Type B pancreatic cell (in vitro differentiated cells): Measurements from ENCODE around the gene KIF1B. TPM values are rescaled to one million over a fixed set of nuclear protein-coding genes. Genes with fewer than 3 reads are reported as not detected.

Experiments used
- DNase-seq: peaks from one replicate; pipeline ENCODE4 v3.0.0; 2021; ENCODE audit warnings: mixed read lengths; ENCODE audit not compliant: unreplicated experiment; ENCODE audit errors: extremely low spot score
- H3K27ac Mint-ChIP-seq: 2 replicates; pipeline ENCODE4 v1.8.0; 2021; ENCODE audit warnings: mild to moderate bottlenecking, mixed read lengths
- H3K27me3 Mint-ChIP-seq: 2 replicates; pipeline ENCODE4 v1.8.0; 2021; ENCODE audit warnings: mixed read lengths
- H3K36me3 Mint-ChIP-seq: 2 replicates; pipeline ENCODE4 v1.8.0; 2021; ENCODE audit warnings: mixed read lengths
- H3K4me1 Mint-ChIP-seq: one replicate; pipeline ENCODE4 v1.8.0; 2021; ENCODE audit warnings: mixed read lengths; ENCODE audit not compliant: unreplicated experiment
- H3K4me3 Mint-ChIP-seq: 2 replicates; pipeline ENCODE4 v1.8.0; 2021; ENCODE audit warnings: mild to moderate bottlenecking, mixed read lengths
- H3K9me3 Mint-ChIP-seq: 2 replicates; pipeline ENCODE4 v1.8.0; 2021; ENCODE audit warnings: mixed read lengths
- total RNA-seq: library from RNA; stranded (reverse); gene quantifications from 2 replicates; pipeline ENCODE4 v1.2.1, GENCODE V29; 2021; ENCODE audit warnings: low replicate concordance
- TF ChIP-seq, protein P1 (sequence below): fragments of 200-600 bp; sonication (generic); conservative IDR thresholded peaks from 2 replicates; pipeline ENCODE4 v1.5.0; 2021; ENCODE audit warnings: antibody characterized with exemption, mild to moderate bottlenecking

Gene KIF1B
- total RNA-seq, 1 donor from 2014 or later: 64.3 TPM

DNA sequence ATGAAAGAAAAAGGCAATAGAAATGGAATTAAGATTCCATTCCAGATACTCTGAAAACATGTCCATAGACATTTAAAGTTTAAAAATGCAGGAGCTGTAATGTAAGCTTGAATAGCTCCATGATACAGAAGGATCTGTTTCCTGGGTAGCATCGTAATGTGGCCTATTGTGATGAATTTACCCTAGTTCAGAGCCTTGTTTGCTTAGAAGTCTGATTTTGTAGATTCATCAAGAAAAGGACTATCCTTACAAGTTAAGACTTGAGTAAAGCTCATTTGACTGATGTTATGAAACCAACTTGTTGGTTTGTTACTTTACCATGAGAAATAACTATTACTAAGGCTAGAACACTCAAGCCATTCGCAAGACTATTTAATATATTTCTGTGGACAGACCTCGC is 55.5 kb downstream of the KIF1B start:
- Mint-ChIP-seq H3K27me3 (no peaks in the 10 kb centered on the region), H3K27ac (no peak overlapping the region), H3K36me3 (peaks cover 32% of the 10 kb centered on the region), H3K4me3 (no peak overlapping the region), H3K4me1 (no peaks in the 10 kb centered on the region), H3K9me3 (no peaks in the 10 kb centered on the region)
- TF ChIP-seq, protein P1, sequence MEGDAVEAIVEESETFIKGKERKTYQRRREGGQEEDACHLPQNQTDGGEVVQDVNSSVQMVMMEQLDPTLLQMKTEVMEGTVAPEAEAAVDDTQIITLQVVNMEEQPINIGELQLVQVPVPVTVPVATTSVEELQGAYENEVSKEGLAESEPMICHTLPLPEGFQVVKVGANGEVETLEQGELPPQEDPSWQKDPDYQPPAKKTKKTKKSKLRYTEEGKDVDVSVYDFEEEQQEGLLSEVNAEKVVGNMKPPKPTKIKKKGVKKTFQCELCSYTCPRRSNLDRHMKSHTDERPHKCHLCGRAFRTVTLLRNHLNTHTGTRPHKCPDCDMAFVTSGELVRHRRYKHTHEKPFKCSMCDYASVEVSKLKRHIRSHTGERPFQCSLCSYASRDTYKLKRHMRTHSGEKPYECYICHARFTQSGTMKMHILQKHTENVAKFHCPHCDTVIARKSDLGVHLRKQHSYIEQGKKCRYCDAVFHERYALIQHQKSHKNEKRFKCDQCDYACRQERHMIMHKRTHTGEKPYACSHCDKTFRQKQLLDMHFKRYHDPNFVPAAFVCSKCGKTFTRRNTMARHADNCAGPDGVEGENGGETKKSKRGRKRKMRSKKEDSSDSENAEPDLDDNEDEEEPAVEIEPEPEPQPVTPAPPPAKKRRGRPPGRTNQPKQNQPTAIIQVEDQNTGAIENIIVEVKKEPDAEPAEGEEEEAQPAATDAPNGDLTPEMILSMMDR: no peak
- no peak for DNase-seq

DNA sequence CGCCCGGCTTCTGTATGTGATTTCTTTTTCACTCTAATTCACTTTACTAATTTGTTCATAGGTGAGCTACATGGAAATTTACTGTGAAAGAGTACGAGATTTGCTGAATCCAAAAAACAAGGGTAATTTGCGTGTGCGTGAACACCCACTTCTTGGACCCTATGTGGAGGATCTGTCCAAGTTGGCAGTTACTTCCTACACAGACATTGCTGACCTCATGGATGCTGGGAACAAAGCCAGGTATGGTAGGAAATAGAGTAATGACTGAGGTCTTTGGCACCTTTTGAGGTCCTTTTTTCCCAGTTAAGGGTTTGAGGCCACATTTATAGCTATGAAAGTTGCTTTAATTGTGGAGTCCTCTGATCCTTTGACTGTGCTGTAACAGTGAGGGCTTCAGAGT is 56.9 kb downstream of the KIF1B start:
- no peaks in the 10 kb centered on the region for H3K27me3 Mint-ChIP-seq
- no peaks in the 10 kb centered on the region for H3K4me1 Mint-ChIP-seq

DNA sequence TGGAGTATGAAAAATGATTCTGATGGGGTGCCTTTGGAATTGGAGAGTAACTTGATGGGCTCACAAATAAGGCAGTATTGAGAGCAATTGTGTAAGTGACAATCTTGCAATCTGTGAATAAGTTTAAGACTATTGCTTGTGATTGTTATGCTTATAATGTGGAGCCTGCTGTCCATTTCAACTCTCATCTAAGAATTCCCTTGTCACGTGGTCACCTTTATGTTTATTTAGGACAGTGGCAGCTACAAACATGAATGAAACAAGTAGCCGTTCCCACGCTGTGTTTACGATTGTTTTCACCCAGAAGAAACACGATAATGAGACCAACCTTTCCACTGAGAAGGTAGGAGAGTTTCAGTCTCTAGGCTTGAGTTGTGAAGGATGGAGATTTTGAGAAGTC is 57.6 kb downstream of the KIF1B start:
- DNase-seq: no peak
- no peak overlapping the region for H3K27ac Mint-ChIP-seq
- peaks cover 37% of the 10 kb centered on the region for H3K36me3 Mint-ChIP-seq
- no peaks in the 10 kb centered on the region for H3K4me1 Mint-ChIP-seq
- TF ChIP-seq, protein P1: no peak
- H3K4me3 Mint-ChIP-seq: no peak overlapping the region
- no peaks in the 10 kb centered on the region for H3K9me3 Mint-ChIP-seq
- H3K27me3 Mint-ChIP-seq: no peaks in the 10 kb centered on the region

More for the DNA sequence above, 56.9 kb downstream of the KIF1B start:
- DNase-seq: no peak
- no peak overlapping the region for H3K27ac Mint-ChIP-seq
- peaks cover 32% of the 10 kb centered on the region for H3K36me3 Mint-ChIP-seq
- TF ChIP-seq, protein P1: no peak
- no peaks in the 10 kb centered on the region for H3K9me3 Mint-ChIP-seq
- H3K4me3 Mint-ChIP-seq: no peak overlapping the region

DNA sequence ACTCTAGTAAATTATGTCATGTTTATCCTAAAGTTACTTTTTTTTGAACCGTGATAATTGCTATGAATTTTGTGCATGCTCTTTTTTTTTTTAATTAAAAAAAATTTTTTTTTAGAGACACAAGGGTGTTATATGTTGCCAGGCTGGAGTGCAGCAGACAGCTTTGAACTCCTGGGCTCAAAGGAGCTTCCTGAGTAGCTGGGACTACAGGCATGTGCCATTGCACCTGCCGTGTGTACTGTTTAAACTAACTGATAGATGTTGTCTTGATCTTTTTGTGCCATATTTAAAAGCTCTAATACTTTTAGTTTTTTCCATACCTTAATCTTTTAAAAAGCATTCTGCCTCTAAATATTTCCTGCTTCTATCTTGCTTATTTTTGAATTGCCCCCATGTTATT is 60.7 kb downstream of the KIF1B start:
- TF ChIP-seq, protein P1: no peak
- Mint-ChIP-seq H3K4me3 (no peak overlapping the region), H3K36me3 (peaks cover 29% of the 10 kb centered on the region), H3K27me3 (no peaks in the 10 kb centered on the region), H3K4me1 (no peaks in the 10 kb centered on the region), H3K27ac (no peak overlapping the region), H3K9me3 (no peaks in the 10 kb centered on the region)
- no peak for DNase-seq

DNA sequence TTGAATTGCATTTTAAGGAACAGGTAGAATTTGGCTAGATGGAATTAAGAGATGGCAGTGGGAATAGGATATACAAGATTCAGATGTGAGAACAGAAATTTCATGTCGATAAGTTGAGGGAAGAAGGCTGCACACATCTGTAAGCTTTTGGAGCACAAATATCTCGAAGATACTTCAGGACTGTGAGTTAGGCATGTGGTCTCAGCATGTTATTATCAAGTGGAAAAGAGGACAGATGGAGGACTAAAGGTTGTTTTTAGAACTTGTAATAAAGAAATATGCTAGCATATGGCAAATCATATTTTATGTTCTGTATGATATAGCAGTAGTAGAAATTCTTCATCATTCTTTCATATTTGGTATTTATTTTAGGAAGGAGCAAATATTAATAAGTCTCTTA is 61.5 kb downstream of the KIF1B start:
- Mint-ChIP-seq H3K27ac (no peak overlapping the region), H3K4me3 (no peak overlapping the region), H3K36me3 (peaks cover 28% of the 10 kb centered on the region), H3K27me3 (no peaks in the 10 kb centered on the region), H3K9me3 (no peaks in the 10 kb centered on the region), H3K4me1 (no peaks in the 10 kb centered on the region)
- TF ChIP-seq, protein P1: no peak
- DNase-seq: no peak

DNA sequence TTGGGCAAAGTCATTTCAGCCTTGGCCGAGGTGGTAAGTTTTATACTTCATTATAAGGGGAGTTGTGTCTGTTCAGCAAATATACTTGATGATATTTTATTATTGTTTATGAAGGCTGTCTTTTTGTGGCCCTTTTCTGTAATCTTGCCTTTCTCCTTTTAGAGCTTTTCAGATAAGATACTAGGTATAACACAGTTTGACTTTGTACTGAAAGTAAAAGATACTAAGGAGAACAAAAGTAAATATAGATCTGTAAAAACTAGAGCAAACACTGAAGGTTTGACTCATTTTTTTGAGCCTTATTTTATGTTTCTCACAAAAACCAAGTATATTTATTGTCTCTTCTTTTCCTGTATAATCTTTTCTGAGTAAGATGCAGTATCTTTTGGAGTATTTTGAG is 61.9 kb downstream of the KIF1B start:
- H3K27me3 Mint-ChIP-seq: no peaks in the 10 kb centered on the region
- peaks cover 28% of the 10 kb centered on the region for H3K36me3 Mint-ChIP-seq
- TF ChIP-seq, protein P1: no peak
- H3K9me3 Mint-ChIP-seq: no peaks in the 10 kb centered on the region
- no peak overlapping the region for H3K27ac Mint-ChIP-seq
- DNase-seq: no peak
- H3K4me1 Mint-ChIP-seq: no peaks in the 10 kb centered on the region
- no peak overlapping the region for H3K4me3 Mint-ChIP-seq
